Fibroblast of the aortic adventitia (primary cell): ENCODE data around the gene SMARCD3. TPM values are rescaled to one million over a fixed set of nuclear protein-coding genes. Genes with fewer than 3 reads are reported as not detected.

Source experiments
- DNase-seq: peaks from one replicate; pipeline ENCODE4 v3.0.0-alpha.2; 2010; ENCODE audit warnings: low read depth
- H3K4me3 ChIP-seq: 2 replicates; pipeline ENCODE4 v1.5.1; 2011; ENCODE audit warnings: low read depth, mild to moderate bottlenecking, control low read depth, low read length, moderate library complexity
- total RNA-seq: library from RNA; depleted of rRNA; stranded (reverse); fragments of >200 nt; gene quantifications from 2 replicates; pipeline ENCODE4 v1.2.3, GENCODE V29; 2012; ENCODE audit warnings: low replicate concordance
- TF ChIP-seq, protein P1 (sequence below): IDR thresholded peaks from 2 replicates; pipeline ENCODE4 v1.5.1; 2011; ENCODE audit warnings: mild to moderate bottlenecking, low read length, control low read depth, inconsistent platforms; ENCODE audit not compliant: insufficient read depth

Gene SMARCD3
- total RNA-seq, 1 donor = 44.9 TPM

DNA sequence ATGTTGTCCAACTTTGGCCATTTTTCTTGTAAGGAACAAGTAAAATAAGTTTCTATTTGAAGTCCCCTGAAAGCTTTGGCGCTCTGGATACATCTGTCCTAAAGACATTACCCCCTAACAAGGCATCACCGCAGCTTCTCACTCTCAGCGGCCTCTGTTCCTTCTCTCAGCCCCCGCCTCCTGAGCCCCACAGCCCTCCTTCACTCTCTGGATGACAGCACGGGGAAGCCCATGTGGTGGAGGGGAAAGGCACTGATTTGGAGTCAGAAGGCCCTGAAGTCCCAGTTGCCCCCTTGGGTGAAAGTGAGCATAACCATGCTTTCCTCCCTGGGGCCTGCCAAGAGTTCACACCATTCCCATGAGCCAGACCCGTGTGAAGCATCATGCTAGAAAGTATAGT lies 42.8 kb downstream of the SMARCD3 start:
- DNase-seq = no peak
- H3K4me3 ChIP-seq = no peak overlapping the region
- TF ChIP-seq, protein P1, sequence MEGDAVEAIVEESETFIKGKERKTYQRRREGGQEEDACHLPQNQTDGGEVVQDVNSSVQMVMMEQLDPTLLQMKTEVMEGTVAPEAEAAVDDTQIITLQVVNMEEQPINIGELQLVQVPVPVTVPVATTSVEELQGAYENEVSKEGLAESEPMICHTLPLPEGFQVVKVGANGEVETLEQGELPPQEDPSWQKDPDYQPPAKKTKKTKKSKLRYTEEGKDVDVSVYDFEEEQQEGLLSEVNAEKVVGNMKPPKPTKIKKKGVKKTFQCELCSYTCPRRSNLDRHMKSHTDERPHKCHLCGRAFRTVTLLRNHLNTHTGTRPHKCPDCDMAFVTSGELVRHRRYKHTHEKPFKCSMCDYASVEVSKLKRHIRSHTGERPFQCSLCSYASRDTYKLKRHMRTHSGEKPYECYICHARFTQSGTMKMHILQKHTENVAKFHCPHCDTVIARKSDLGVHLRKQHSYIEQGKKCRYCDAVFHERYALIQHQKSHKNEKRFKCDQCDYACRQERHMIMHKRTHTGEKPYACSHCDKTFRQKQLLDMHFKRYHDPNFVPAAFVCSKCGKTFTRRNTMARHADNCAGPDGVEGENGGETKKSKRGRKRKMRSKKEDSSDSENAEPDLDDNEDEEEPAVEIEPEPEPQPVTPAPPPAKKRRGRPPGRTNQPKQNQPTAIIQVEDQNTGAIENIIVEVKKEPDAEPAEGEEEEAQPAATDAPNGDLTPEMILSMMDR = no peak

DNA sequence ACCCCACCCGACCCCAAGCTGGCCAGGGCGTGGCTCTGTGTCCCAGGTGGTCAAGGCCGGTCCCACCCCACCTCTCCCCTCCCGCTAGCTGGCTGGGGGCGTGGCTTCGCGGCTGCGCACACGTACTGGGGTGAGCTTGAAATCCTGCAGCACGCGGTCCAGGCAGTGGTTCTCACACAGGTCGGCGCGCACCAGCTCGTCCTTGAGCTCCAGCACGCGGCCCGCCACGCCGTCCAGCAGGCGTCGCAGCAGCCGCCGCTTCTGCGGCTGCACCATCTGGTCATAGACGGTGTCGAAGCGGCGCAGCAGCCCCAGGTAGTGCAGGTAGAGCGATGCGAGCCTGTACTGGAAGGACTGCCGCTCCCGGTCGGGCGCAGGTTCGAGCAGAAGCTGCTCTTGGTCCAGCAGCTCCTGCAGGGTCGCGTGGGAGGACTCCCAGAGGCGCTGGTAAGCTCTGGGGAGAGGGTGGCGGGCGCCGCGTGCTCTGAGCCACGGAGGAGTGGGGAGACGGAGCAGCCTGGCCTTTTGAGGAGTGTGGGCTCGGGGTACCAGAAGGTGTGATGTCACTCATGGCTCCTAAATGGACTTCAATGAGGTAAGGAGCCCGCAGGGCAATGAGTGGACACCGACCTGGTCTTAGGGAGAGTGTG lies 44.0 kb downstream of the SMARCD3 start:
- no peak overlapping the region for H3K4me3 ChIP-seq
- no peak for DNase-seq
- TF ChIP-seq, protein P1 = no peak

DNA sequence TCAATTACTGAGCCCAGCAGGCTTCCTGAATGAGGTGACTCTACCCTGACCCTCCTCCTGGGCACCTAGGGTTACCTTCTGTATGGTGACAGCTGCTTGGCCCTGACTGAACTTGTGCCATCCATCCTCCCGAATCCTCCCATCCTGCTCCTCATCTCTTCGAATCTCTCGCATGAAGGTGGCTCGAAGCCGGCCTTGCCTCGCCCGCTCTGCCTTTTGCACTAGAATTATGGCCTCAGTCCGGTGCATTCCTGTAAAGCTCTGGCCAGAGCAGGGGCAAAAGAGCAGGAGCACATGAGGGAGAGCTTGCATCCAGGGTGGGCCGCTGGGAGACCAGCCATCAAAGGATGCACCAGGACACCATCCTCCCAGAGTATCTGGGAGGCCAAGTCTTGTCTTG lies 45.7 kb downstream of the SMARCD3 start:
- no peak for DNase-seq
- no peak overlapping the region for H3K4me3 ChIP-seq
- TF ChIP-seq, protein P1 = no peak

DNA sequence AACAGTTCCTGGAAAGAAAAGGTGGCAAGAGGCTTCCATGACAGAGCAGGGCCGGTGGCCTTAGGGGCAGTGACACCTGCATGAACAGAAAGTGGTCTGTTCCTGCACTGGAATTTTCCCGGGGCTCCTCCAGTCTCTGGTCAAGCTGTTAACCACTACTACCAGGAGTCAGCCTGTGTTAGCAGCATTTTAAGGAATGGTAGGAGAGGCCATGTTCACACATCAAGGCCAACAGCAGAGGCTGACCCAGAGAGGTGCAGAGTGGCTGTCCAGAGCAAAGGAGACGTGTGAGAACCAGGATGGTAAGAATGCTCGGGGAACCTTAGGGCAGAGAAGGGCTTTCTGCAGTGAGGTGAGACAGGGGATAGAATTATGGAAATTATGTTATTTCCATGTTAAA lies 46.7 kb downstream of the SMARCD3 start:
- TF ChIP-seq, protein P1 = no peak
- no peak for DNase-seq
- H3K4me3 ChIP-seq = no peak overlapping the region

DNA sequence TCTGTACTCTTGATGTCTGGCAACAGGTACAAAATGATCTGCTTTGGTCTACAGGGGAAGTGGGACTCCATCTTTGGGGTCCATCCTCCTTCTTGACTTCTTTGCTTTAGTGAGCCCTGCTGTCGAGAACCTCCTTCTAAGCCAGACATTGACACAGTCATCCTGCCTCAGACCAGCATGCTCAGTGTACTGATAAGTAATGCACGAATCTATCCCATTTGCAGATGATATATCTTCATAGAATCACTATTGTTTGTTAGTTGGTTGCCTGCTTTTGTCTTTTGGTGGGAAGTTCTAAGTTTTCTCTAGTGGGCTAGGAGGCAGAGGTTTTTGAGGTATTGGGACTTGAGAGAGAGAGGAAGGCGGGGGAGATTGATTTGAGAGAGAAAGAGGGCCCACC lies 47.1 kb downstream of the SMARCD3 start:
- TF ChIP-seq, protein P1 = no peak
- no peak for DNase-seq
- no peak overlapping the region for H3K4me3 ChIP-seq

DNA sequence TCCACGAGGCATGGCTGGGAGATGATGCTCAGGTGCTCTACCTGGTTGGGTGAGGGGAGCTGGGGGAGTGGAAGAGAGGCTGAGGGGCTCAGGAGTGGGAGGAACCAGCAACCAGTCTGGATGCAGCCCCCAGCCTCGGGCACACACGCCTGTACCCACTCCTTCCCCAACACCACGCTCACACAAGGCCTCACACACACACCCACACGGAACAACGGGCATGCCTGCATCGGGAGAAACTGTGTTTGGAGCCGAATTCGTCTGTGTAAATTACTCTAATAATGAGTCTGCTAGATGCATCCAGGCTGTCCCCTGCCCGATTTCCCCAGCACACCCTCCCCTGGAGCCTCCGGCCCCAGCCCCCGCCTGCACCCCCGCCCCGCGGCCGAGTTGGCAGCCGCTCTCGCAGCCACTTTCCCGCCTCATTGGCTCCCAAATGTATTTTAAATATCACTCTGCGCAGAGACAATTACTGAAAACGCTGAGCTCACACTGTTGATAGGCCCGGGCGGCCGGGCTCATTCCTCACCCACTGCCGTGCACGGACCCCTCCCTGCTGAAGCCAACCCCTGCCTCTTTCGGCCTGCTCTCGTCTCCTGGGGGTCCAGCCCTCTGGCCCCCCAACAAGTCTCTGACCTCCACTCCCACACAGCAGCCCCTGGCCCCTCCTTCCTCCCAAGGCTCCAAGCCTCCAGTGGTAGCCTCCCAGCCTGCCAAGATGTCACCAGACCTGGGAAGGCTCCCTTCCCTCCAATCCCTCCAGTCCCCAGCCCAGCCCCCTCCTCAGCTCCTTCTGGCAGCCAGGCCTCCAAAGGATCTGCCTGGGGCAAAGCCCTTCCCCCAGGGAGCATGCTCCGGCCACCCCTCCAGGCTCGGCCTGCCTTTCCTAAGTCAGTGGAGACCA lies 49.3 kb downstream of the SMARCD3 start:
- no peak for DNase-seq
- no peak overlapping the region for H3K4me3 ChIP-seq
- TF ChIP-seq, protein P1 = no peak
